ENCODE results near the gene ADGRB2. TPM values are rescaled to one million over a fixed set of nuclear protein-coding genes. Genes with fewer than 3 reads are reported as not detected.
A peak's percentile ranks its signal among the peaks of the same experiment; 100 is the strongest.

Gene ADGRB2
- total and polyA plus RNA-seq, 2 donors (not counting 1 experiment from before 2014, with no cell fraction given), result 4.4 to 10.4 TPM

DNA sequence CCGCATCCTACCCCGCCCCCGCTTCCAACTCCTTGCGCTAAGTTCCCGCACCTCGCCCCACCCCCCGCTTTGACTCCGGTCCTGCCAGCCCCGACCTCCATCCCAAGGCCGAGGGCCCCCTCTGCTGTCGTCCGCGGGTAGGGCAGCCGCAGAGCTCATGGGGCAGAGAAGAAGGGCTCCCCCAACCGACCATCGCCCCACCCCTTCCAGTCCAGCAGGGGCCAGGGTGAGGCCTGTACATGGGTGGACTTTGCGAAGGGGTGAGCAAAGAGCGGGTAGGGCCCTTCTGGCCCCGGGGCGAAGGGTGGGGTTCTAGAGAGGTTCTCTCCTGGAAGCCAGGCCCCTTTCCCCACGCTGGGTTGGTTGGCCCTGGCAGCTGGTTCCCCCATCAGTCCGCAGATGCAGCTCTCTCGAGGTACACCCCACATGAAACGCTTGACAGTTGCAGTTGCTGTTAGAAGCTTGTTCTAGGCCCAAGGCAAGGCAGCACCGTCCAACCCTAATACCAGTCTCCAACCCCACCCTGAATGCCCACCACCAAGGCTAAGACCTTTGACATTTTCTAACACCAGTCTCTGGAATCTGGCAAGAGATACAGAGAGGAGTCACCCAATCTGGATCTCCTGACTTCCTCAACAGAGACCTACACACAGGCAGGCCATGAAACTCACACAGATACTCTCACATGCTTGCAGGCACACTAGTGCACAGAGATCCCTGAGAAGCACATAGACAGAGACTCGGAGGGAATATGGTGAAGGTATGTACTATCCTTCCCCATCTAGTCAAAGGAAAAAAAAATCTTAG lies 25.3 kb upstream of the ADGRB2 start:
- Histone ChIP-seq H3K79me2 (ENCODE audit: control insufficient read depth, insufficient read depth, low read length) (peaks cover 2% of the 10 kb centered on the region), H4K20me1 (ENCODE audit: control insufficient read depth, extremely low read depth, insufficient read depth, low read length) (no peaks in the 10 kb centered on the region), H3K4me3 (replicated peaks in 1 of 4; ENCODE audit: control extremely low read depth in 1 of 4, insufficient read depth in 1 of 4, low read depth in 3 of 4, low read length in 4 of 4) (peak overlapping the region; percentile 69 to 83 (median 74)), H3K27me3 (ENCODE audit: control insufficient read depth, insufficient read depth, low read length) (no peaks in the 10 kb centered on the region), H2AFZ (ENCODE audit: low read length) (no peak overlapping the region), H3K4me1 (ENCODE audit: control insufficient read depth, extremely low read depth, insufficient read depth, low read length) (peaks cover 10% of the 10 kb centered on the region), H3K9me3 (ENCODE audit: control insufficient read depth, insufficient read depth, low read depth, low read length) (no peaks in the 10 kb centered on the region), H3K4me2 (ENCODE audit: extremely low read depth, insufficient read depth, low read length) (no peak overlapping the region), H3K27ac (ENCODE audit: insufficient read depth, low read length) (peak overlapping the region; percentile 94), H3K36me3 (ENCODE audit: control insufficient read depth, insufficient read depth, low read length) (peaks cover 7% of the 10 kb centered on the region), H3K9ac (ENCODE audit: insufficient read depth, low read length) (no peak overlapping the region)
- no peak for TF ChIP-seq EZH2 (IDR thresholded peaks at IDR 0.05; ENCODE audit: low read length, missing control alignments)
- TF ChIP-seq, protein P1, sequence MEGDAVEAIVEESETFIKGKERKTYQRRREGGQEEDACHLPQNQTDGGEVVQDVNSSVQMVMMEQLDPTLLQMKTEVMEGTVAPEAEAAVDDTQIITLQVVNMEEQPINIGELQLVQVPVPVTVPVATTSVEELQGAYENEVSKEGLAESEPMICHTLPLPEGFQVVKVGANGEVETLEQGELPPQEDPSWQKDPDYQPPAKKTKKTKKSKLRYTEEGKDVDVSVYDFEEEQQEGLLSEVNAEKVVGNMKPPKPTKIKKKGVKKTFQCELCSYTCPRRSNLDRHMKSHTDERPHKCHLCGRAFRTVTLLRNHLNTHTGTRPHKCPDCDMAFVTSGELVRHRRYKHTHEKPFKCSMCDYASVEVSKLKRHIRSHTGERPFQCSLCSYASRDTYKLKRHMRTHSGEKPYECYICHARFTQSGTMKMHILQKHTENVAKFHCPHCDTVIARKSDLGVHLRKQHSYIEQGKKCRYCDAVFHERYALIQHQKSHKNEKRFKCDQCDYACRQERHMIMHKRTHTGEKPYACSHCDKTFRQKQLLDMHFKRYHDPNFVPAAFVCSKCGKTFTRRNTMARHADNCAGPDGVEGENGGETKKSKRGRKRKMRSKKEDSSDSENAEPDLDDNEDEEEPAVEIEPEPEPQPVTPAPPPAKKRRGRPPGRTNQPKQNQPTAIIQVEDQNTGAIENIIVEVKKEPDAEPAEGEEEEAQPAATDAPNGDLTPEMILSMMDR (conservative IDR thresholded peaks at IDR 0.05 in 1 of 2, IDR thresholded peaks at IDR 0.05 in 1 of 2; ENCODE audit: low read depth in 1 of 2, low read length in 2 of 2), result peak; percentile 87 to 88
- DNase-seq (ENCODE audit: low read depth in 2 of 2), result peak; percentile 85 to 89

DNA sequence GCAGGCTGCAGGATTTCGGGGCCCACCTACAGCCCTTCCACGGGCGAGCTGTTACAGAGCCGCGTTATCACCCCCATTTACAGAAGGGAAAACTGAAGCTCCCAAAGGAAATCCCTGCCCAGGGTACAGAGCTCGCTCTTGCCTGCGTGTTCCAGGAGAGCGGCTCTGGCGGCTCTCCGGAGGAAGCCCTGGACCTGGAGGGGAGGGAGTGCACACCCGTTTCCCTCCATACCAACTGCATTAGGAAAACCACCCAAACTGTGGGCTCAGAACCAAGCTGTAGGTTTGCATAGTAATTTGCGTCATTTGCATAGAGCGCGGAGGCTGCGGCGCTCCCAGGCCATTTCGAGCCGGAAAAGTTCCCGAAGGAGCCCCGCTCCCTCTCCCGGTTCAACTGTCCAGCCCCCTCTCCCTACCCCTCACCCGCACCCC lies 24.7 kb upstream of the ADGRB2 start:
- no peaks in the 10 kb centered on the region for H3K27me3 ChIP-seq (ENCODE audit: control insufficient read depth, insufficient read depth, low read length)
- DNase-seq (ENCODE audit: low read depth in 2 of 2), result peak; percentile 80 to 86
- TF ChIP-seq EZH2 (IDR thresholded peaks at IDR 0.05; ENCODE audit: low read length, missing control alignments), result no peak
- TF ChIP-seq, protein P1 (conservative IDR thresholded peaks at IDR 0.05 in 1 of 2, IDR thresholded peaks at IDR 0.05 in 1 of 2; ENCODE audit: low read depth in 1 of 2, low read length in 2 of 2), result no peak
- peak overlapping the region; percentile 65 for H2AFZ ChIP-seq (ENCODE audit: low read length)
- peak overlapping the region; percentile 85 for H3K9ac ChIP-seq (ENCODE audit: insufficient read depth, low read length)
- H3K4me2 ChIP-seq (ENCODE audit: extremely low read depth, insufficient read depth, low read length), result peak overlapping the region; percentile 94
- H3K4me3 ChIP-seq (replicated peaks in 1 of 4; ENCODE audit: control extremely low read depth in 1 of 4, insufficient read depth in 1 of 4, low read depth in 3 of 4, low read length in 4 of 4), result peak overlapping the region; percentile 69 to 83 (median 74)
- H3K9me3 ChIP-seq (ENCODE audit: control insufficient read depth, insufficient read depth, low read depth, low read length), result no peaks in the 10 kb centered on the region
- peaks cover under 1% of the 10 kb centered on the region for H3K79me2 ChIP-seq (ENCODE audit: control insufficient read depth, insufficient read depth, low read length)
- peaks cover 10% of the 10 kb centered on the region for H3K4me1 ChIP-seq (ENCODE audit: control insufficient read depth, extremely low read depth, insufficient read depth, low read length)
- peak overlapping the region; percentile 94 for H3K27ac ChIP-seq (ENCODE audit: insufficient read depth, low read length)
- H4K20me1 ChIP-seq (ENCODE audit: control insufficient read depth, extremely low read depth, insufficient read depth, low read length), result no peaks in the 10 kb centered on the region
- peaks cover 7% of the 10 kb centered on the region for H3K36me3 ChIP-seq (ENCODE audit: control insufficient read depth, insufficient read depth, low read length)

- peak; percentile 84 to 92 for DNase-seq (ENCODE audit: low read depth in 2 of 2)
- H3K27ac ChIP-seq (ENCODE audit: insufficient read depth, low read length), result peak overlapping the region; percentile 94
- TF ChIP-seq, protein P1 (conservative IDR thresholded peaks at IDR 0.05 in 1 of 2, IDR thresholded peaks at IDR 0.05 in 1 of 2; ENCODE audit: low read depth in 1 of 2, low read length in 2 of 2), result no peak
- TF ChIP-seq EZH2 (IDR thresholded peaks at IDR 0.05; ENCODE audit: low read length, missing control alignments), result no peak
- no peaks in the 10 kb centered on the region for H3K27me3 ChIP-seq (ENCODE audit: control insufficient read depth, insufficient read depth, low read length)
- H3K4me2 ChIP-seq (ENCODE audit: extremely low read depth, insufficient read depth, low read length), result peak overlapping the region; percentile 94
- no peaks in the 10 kb centered on the region for H3K9me3 ChIP-seq (ENCODE audit: control insufficient read depth, insufficient read depth, low read depth, low read length)
- H2AFZ ChIP-seq (ENCODE audit: low read length), result peak overlapping the region; percentile 89
- H3K4me1 ChIP-seq (ENCODE audit: control insufficient read depth, extremely low read depth, insufficient read depth, low read length), result peaks cover 10% of the 10 kb centered on the region
- H4K20me1 ChIP-seq (ENCODE audit: control insufficient read depth, extremely low read depth, insufficient read depth, low read length), result no peaks in the 10 kb centered on the region
- H3K79me2 ChIP-seq (ENCODE audit: control insufficient read depth, insufficient read depth, low read length), result no peaks in the 10 kb centered on the region
- peak overlapping the region; percentile 85 for H3K9ac ChIP-seq (ENCODE audit: insufficient read depth, low read length)
- H3K4me3 ChIP-seq (replicated peaks in 1 of 4; ENCODE audit: control extremely low read depth in 1 of 4, insufficient read depth in 1 of 4, low read depth in 3 of 4, low read length in 4 of 4), result peak overlapping the region; percentile 69 to 83 (median 74)
- peaks cover 7% of the 10 kb centered on the region for H3K36me3 ChIP-seq (ENCODE audit: control insufficient read depth, insufficient read depth, low read length)
Measured at GRCh38 chr1:31788138-31788824, 24.1 kb upstream of the ADGRB2 start.
